NCI-H748 treated with DMSO at 0.1 percent for 48 hours (cell line): ENCODE data around the gene ROR1.
"Not testable (repeated sequence)": the region's sequence is repeated elsewhere in the genome, so short reads cannot be mapped to it uniquely, and the experiment has no call there.

ENCODE experiments used
- DNase-seq: peaks from one replicate; lab custom pipeline; 2025; lab: John Stamatoyannopoulos, UW

Gene ROR1

DNA sequence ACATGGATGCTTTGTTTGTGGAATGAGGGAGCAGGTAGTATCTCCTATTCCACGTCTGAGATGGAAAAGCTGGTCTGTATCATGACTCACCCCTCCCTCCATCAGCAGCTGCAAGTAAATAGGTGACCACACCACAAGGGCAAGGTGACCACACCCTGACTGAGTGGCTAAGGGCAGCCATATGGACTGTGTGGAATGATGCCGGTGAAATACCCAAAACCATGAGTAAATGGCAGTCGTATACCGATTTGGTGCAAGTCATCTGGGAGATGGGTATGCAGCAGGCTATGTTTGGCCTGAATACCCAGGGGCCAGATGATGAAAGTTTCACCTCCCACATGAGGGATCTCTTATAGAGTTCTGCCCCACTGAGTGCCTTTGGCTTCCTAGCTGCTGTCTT lies 413.8 kb downstream of the ROR1 start:
- DNase-seq = no peak

DNA sequence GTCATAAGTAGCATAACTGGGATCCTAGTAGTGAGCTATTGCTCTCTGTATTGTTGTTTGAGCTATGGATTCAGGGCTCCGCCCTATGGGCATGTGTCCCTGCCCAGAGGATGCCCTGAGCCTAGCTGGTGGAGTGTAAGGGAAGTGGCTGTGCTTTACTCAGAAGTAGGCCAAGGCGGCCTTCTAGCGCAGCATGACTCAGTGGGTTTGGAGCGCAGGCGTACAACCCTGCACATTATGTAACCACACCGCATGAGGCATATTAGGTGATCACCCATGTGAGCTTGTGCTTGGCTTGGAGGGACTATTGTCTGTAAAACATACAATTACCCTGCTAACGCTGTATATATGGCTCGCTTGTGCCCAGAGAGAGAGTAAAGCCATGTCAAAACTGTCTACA lies 418.5 kb downstream of the ROR1 start:
- no peak for DNase-seq

DNA sequence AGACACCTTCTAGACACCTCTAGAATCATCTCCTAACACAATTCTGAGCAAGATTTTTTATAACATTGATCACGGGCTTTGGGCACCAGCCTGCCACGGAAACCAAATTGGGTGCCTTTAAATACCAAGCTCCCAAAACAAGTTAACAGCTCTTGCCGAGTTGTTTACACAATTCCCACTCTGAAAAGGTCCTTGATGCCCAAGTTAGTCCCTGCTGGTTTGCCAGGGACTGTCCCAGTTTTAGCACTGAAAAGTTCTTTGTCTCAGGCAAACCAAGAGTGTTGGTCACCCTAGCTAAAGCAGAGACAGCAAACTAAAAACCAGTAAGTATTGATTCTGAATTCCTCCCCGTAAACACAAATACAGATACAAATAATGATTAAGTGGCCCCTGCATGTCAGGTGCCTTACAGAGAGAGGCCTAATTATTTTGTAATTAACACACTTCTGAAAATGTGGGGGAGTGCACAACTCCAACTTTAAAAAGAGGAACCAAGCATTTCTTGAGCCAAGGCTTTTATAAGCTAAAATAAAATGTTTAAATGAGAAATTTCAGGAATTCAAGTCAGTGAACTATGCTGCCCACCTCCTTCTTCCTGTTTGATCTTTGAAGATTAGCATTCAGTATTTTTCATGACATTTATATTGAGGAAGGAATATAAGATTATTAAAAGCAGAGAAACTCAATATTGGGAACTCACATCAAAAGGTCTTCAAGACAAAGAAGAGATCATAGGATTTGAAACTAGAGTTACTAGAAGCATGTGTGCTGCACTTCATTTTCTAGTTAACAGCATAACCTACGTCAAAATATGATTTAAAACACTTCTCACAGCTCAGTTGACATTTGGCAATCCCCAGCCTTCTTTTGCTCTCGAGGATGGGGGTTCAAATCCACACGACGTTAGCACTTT lies 420.6 kb downstream of the ROR1 start:
- no peak for DNase-seq

DNA sequence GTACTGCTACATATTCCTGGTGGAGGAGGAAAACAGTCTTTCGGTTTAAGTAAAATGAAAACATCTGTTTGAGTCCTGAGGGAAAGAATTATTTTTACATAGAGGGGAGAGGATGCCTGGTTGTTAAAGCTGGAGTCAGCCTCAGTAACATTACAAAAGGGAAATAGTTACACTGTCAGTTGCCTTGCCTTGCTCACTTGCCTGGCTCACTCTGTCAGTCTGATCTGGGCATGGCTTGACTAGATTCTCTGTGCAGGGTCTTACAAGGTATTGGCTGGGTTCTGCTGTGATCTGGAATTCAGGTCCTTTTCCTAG lies 421.2 kb downstream of the ROR1 start:
- DNase-seq = no peak

DNA sequence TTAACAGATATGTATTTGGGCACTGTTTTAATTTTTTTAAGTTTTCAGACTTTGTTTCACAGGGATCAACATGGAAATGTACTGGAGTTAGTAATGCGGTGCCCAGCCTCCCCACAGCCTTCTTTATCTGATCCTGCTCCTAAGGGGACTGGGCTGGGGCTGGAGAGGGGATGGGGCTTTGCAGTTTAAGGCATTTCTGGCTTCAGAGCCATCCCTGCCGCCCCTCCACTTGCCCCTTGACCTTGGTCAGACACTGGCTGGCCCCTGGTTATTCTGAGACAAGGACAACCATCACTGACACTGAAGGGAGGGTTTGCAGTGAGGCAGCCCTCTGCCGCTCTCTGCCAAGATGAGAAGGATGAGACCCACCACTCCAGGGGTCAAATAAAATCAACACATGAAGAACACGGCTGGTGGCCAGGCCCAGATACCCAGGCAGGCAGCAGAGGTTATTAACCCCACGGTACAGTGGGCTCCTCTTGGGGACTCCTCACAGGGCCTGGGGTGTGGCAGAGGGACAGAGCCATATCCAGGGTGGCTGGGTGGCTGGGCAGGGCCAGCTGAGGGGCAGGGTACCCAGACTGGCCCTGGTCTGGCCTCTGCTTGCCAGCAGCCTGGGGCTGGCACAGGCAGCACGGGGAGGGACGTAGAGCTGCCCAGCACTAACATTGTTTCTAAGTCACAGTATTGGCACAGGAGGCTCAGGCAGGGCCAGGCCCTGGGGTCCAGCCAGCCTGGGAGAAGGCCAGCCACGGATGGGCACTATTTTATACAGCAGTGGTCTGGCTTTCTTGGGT lies 422.5 kb downstream of the ROR1 start:
- DNase-seq = no peak

DNA sequence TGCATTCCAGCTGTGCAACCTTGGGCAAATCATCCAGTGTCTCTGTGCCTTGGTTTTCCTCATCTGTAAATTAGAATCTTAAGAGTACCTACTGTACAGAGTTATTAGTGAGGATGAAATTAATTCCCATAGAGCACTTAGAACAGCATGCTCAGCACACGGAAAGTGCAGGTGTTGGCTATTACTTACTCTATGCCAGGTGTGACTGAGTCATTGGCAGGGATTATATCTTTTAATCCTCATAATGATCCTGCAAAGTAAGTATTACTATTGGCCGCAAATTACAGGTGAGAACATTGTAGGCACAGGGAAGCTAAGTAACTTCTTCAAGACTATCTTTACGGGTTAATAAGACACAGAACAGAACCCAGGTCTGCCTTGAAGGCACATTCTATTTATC lies 423.3 kb downstream of the ROR1 start:
- DNase-seq = no peak

DNA sequence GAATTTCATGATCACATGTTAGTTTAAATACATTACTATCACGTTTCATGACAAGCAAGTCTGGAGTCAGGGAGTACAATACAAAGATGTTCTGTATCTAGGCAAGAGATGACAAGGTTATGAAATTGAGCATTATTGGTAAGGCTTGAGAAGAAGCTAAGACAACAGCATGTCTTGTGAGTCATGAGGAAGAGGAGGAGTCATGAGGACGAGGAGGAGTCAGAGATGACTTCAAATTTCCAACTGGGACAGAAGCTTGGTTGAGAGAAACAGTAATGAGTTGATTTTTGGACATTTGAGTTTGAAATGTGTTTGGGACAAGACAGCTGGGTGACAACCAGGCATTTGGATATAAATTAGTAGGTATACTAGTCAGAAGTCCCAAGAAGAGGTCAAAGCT lies 425.3 kb downstream of the ROR1 start:
- DNase-seq = no peak

DNA sequence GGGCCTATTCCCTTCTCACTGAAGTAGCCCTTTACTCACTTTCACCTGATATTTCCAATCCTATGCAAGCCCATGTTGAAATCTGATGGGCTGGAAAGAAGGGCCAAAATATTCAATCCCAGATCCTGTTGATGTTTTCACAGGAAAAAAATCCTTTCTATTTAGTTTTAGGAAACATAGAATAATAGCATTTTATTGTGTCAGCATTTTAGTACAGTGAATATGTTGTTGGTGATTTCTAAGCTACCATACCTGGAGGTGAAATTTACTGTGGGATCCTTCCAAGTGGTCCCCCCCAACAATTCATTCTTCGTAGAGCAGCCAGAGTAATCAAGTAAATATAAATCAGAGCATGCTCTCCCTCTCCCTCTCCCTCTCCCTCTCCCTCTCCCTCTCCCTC lies 426.2 kb downstream of the ROR1 start:
- no peak for DNase-seq

DNA sequence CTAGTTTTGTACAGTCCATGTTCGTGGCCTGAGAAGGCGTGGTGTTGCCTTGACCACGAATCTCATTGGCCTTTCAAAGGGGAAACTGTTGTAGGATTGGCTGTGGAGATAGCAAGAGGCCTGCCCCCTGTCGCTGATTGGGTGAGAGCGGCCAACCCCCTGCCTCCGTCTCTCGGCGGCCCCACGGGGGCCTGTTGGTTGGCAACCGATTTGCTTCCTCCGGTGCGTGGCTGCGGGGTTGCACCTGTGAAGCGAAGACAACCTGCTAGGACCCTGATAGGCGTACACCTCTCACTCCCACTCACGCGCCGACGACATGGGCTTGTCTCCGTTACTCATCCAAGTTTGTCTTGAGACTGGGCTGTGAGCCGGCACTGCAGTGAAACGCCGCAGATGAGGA lies 429.6 kb downstream of the ROR1 start, which contains the start of gene UBE2U:
UBE2U (plus strand) TSS at position 204 of the 400 bp plus-strand sequence. CDS start 428 bp downstream, outside the sequence.
- DNase-seq = no peak

DNA sequence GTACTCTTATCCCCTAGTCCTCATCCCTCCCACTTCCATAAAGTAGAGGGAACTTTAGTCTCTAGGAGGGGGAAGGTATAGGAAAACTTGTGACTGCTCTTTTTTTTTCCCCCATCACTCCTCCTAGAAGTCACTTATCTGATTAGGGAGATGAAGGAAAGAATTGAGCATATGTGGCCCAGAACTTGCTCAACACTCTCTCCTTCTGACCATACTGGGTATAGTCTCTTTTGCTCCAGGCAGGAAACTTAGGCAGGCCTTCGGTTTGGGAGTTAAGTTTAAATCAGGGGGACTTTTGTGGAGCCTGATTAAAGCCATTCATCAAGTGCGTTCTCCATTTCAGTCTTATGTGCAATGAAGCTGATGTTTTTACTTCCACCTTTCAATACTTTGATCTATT lies 435.4 kb downstream of the ROR1 start:
- DNase-seq = no peak

DNA sequence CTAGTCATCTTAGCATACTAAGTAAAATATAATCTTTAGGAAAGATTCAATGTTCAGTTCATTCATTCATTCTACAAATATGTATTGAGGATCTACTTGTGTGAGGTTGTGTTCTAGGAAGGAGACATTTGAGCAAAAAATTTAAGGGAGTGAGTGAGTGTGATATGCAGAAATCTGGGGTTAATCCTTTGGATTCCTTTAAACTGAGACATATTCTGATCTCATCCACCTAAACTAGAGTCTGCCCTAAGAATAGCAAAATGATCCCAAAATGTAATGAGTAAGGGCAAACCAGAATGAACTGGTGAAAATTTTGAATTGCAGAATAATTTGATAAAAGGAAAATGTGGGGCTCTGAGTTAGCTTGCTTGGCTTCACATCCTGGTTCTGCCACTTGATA lies 438.2 kb downstream of the ROR1 start:
- no peak for DNase-seq

DNA sequence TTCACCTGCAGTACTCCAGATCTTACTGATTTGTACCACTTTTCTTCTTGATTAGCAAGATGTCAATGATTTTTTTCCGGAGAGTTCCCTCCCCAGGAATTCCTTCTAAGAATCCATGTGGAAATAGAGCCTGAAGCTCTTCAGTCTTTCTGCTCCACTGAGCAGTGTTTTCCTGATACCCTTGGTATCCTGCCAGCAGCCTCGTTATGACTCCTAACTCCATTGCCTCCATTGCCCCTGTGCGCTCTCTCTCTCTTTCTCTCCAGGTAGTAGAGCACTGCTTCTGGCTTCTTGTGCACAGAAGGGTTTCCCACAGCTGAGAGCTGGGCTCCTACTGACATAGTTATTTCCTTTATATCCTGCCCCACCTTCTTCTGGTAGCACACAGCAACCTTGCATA lies 441.8 kb downstream of the ROR1 start:
- no peak for DNase-seq

DNA sequence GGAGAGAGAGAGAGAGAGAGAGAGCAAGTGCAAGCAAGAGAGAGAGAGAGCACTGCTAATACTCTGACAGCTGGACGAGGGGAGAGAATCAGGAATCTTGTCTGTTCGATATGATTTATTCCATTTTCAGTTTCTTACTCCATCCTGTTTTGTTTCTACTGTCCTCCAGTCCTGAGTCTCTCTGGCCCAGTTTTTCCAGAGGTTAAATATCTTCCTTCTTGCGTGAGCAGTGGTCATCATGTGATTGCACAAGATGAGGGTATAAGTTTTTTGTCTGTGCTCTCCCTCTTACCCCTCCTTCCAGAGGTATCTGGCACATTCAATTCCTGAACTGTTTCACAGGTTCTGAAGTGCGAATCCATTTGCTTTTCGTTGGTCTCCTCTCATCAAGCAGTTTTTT lies 446.4 kb downstream of the ROR1 start:
- DNase-seq = no peak

DNA sequence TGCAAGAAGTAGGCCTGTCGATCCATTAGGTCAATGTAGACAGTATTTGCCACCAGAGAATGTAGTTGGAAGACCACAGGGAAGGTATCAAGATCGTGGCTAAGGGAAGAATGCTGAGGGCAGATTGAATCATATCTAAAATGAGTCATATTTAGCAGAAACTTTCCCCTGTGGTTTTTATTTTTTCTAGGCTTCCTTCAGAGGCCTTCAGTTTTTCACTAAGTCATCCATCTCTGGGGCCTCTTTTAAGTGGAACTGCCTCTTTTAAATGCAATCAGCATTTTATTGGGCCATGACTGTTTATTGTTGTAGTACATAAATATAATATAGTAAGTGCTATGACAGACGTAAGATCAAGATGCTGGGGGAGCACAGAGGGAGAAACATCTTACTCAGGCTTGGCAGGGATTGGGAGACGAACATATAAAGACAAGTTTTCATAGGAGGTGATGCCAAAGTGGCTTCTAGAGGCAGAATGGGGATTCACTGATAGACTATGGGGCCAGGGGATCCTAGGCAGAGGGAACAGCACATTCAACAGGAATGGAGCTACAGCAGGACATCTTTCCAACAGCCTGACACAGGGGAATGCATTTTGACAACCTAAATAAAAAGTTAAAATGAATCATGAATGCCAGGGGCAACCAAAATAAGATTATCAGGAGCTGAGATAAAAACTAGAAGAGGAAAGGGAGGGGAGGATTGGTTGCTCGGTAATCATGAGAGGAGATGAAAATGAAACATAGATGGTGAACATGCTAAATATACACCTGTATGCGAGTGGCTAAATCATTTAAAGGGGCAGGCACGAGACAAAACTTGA lies 449.7 kb downstream of the ROR1 start:
- DNase-seq = no peak

DNA sequence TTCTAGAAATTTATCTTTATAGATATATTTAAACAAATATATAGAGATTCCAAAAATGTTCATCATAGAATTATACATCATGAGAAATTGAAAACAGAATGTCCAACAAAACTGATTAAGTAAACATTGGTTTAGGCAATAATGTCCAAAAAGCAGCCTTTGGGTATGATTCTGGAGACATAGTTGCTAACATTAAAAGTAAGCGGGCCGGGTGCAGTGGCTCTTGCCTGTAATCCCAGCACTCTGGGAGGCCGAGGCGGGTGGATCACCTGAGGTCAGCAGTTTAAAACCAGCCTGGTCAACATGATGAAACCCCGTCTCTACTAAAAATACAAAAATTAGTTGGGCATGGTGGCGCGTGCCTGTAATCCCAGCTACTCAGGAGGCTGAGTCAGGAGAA lies 450.4 kb downstream of the ROR1 start:
- not testable (repeated sequence) for DNase-seq

DNA sequence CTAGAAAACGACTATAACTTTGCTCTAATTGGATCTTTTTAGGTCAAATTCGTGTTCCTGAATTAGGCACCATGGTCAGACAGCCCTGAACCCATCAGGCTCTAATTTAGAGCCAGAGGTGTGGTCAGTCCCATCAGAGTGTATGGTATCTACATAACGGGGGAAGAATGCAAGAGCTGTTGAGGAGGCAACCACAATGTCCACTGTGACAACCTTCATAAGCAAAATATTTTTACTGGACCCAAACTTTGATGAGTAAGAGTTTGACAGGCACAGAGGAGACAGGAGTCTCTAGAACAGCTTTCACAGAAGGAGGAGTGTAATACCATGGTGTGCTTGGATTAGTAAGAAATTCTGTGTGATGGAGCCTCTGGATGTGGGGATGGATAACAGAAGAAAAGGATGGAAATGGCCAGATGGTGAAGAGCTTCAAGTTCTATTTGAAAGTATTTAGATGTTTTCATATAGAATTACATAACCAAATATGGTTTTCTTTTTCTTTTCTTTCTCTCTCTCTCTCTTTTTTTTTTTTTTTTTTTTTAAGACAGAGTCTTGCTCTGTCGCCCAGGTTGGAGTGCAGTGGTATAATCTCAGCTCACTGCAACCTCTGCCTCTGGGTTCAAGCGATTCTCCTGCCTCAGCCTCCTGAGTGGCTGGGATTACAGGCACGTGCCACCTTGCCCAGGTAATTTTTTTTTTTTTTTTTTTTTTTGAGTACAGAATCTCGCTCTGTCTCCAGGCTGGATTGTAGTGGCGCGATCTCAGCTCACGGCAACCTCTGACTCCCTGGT lies 454.5 kb downstream of the ROR1 start:
- DNase-seq = no peak

DNA sequence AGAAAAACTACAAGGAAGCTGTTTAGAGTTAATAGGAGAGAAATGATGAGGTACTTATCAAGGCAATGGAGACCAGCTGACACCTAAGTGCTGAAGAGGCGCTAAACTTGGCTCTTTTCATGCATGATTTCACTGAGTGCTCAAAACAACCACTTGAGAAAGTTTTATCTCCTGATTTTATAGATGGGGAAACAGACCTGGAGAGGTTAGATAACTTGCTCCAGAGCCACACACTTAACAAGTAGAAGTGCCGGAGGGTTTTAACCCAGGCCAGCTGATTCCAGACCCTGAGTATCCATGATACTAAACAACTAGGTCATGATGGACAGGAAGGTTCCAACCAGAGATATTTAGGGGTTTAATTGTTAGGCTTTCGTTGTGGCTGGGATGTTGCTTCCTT lies 455.5 kb downstream of the ROR1 start:
- DNase-seq = no peak
